H1 (cell line): Measurements from ENCODE around the gene MBNL2.

ENCODE experiments used
- EZH2 ChIP-seq: fragments of 200-600 bp; sonication (generic); IDR thresholded peaks from 2 replicates; pipeline ENCODE4 v1.7.1; 2012; ENCODE audit warnings: low read depth, mild to moderate bottlenecking, moderate library complexity, low read length, inconsistent platforms; ENCODE audit not compliant: severe bottlenecking
- HDAC6 ChIP-seq: IDR thresholded peaks from one replicate; pipeline ENCODE4 v1.7.1; 2012; ENCODE audit warnings: low read depth, mild to moderate bottlenecking, inconsistent platforms, low read length, moderate library complexity
- JUND ChIP-seq: IDR thresholded peaks from 2 replicates; pipeline ENCODE4 v1.6.1; 2011; ENCODE audit warnings: mild to moderate bottlenecking, improper control_type of control experiment, low read length
- KDM1A ChIP-seq: fragments of 200-600, 300-600 bp; sonication (generic); IDR thresholded peaks from 2 replicates; pipeline ENCODE4 v1.7.1; 2016; ENCODE audit warnings: mild to moderate bottlenecking, low read length, borderline replicate concordance
- POLR2A ChIP-seq, 2 experiments: IDR thresholded peaks; 1 replicate in 1 of 2; 2 replicates in 1 of 2; pipeline ENCODE4 v1.6.1; 2011; ENCODE audit warnings: low read depth in 2 of 2, low read length in 2 of 2, mild to moderate bottlenecking in 2 of 2; ENCODE audit errors: control extremely low read depth in 1 of 2
- RFX5 ChIP-seq: IDR thresholded peaks from 2 replicates; pipeline ENCODE4 v1.6.1; 2011; ENCODE audit warnings: low read depth, low read length, improper control_type of control experiment, borderline replicate concordance
- TF ChIP-seq, protein P1 (sequence below), 3 experiments: IDR thresholded peaks; 1 replicate in 2 of 3; 2 replicates in 1 of 3; pipeline versions ENCODE4 v1.5.1 to v1.6.1; 2011; ENCODE audit warnings: low read length in 3 of 3, mild to moderate bottlenecking in 3 of 3, inconsistent platforms in 2 of 3, low read depth in 1 of 3, moderate library complexity in 1 of 3; ENCODE audit not compliant: insufficient read depth in 1 of 3; ENCODE audit errors: control extremely low read depth in 1 of 3

DNA sequence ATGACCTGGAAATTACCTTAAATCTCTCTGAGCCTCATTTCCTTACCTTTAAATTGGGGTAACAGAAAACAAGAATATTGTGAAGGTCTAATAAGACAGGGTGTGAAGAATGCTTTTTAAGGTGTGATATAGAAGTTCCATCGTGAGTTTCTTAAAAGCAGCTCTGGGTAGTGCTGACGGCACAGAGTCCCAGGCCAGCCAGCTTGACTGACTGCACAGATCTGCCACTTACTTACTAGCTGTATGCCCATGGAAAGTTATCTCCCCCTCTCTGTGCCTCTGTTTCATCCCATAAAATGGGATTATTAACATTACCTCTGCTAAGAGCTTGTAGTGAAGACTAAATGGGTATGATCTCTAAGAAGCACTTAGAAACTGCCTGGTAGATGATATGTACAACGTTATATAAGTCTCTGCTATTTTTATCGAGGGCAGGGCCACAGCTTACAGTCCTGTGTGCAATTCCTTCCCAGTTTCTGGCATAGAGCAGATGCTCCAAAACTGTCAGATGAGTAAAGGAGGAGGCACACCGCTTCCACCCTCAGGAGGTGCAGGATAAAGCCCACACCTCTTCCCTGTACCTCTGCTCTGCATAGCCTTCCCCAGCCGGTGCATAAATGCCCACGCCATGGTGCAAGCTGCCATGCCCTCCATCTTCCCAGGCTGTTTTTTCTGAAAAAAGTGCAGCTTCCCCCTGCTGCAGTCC lies 99.6 kb downstream of the MBNL2 start:
- TF ChIP-seq, protein P1, sequence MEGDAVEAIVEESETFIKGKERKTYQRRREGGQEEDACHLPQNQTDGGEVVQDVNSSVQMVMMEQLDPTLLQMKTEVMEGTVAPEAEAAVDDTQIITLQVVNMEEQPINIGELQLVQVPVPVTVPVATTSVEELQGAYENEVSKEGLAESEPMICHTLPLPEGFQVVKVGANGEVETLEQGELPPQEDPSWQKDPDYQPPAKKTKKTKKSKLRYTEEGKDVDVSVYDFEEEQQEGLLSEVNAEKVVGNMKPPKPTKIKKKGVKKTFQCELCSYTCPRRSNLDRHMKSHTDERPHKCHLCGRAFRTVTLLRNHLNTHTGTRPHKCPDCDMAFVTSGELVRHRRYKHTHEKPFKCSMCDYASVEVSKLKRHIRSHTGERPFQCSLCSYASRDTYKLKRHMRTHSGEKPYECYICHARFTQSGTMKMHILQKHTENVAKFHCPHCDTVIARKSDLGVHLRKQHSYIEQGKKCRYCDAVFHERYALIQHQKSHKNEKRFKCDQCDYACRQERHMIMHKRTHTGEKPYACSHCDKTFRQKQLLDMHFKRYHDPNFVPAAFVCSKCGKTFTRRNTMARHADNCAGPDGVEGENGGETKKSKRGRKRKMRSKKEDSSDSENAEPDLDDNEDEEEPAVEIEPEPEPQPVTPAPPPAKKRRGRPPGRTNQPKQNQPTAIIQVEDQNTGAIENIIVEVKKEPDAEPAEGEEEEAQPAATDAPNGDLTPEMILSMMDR (IDR thresholded peaks at IDR 0.05; ENCODE audit: control extremely low read depth in 1 of 3, insufficient read depth in 1 of 3, low read depth in 1 of 3, low read length in 3 of 3): no peak
- TF ChIP-seq HDAC6 (no peak), JUND (no peak), POLR2A (IDR thresholded peaks at IDR 0.05; ENCODE audit: control extremely low read depth in 1 of 2, low read depth in 2 of 2, low read length in 2 of 2) (no peak), EZH2 (no peak), KDM1A (no peak), RFX5 (no peak)
